GM12875 (cell line): ENCODE results near the gene LSG1.

Source experiments
- H3K4me3 ChIP-seq: one replicate; pipeline ENCODE4 v1.5.1; 2011; ENCODE audit warnings: low read depth, low read length, control low read depth
- CTCF ChIP-seq: IDR thresholded peaks from 2 replicates; pipeline ENCODE4 v1.5.1; 2011; ENCODE audit warnings: low read depth, mild to moderate bottlenecking, control low read depth, inconsistent platforms, low read length, moderate library complexity, borderline replicate concordance; ENCODE audit not compliant: insufficient read depth

LSG1 gene

GRCh38 chr3:194619741-194620140 is 52.2 kb downstream of the LSG1 start:
- TF ChIP-seq CTCF, result no peak
- no peak overlapping the region for H3K4me3 ChIP-seq

GRCh38 chr3:194618858-194619608 is 53.0 kb downstream of the LSG1 start:
- no peak for TF ChIP-seq CTCF
- no peak overlapping the region for H3K4me3 ChIP-seq

DNA sequence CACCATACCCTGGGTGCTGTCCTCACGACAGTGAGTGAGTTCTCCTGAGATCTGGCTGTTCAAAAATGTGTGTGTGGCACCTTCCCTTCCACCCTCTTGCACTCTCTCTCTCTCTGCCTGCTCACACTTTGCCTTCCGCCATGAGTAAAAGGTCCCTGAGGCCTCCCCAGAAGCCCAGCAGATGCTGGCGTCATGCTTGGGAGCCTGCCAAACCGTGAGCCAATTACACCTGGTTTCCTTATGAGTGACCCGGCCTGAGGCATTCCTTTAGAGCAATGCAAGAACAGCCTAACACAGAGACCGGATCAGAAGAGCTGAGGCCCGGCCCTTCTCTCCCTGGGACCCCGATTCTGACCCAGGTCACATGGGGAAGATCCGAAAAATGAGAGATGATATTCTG is 54.2 kb downstream of the LSG1 start:
- no peak overlapping the region for H3K4me3 ChIP-seq
- no peak for TF ChIP-seq CTCF

DNA sequence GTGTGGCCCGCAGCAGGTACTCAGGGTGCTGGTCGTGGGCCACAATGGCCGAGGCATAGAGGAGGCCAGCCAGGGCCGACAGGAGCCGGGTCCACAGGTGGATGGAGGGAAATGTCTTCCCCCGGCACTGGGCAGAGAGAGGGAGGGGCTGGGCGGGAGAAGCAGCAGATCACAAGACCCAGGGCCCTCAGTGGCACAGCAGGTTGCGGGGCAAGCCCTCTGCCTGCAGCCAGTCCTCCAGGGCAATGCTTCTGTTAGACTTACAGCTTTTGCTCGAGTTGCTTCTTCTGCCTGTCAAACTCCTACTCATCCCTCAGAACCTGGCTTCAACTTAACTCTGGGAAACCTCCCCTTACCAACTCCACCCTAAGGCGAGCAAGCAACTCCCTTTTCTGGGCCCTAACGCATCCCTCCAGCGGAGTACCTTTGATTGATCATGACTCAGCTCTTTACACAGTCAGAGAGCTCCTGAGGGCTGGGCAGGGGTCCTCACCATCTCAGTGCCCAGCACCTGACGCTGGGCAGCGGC is 54.8 kb downstream of the LSG1 start:
- TF ChIP-seq CTCF, result no peak
- no peak overlapping the region for H3K4me3 ChIP-seq

GRCh38 chr3:194615226-194615625 is 56.8 kb downstream of the LSG1 start:
- TF ChIP-seq CTCF, result no peak

DNA sequence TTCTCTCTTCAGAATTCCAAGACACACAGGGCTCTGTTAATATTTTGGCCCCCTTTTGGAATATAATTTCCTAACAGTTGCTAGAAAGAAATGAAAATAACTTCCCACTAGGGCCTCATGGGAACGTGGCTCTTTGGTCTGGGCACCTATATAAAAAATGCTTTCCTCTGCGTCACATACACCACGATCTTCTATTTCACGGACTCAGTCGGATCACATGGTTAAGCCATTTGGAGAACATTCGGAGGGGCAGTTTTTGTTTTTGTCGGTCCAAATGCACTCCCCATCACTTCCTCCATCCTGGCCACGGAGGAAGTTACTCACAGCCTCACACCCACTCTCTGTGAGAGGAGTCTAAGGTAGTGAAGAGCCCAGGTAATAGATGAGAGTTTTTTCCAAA is 59.8 kb downstream of the LSG1 start:
- TF ChIP-seq CTCF, result no peak
- H3K4me3 ChIP-seq, result no peak overlapping the region

More at GRCh38 chr3:194615226-194615625, 56.8 kb downstream of the LSG1 start:
- H3K4me3 ChIP-seq, result no peak overlapping the region

DNA sequence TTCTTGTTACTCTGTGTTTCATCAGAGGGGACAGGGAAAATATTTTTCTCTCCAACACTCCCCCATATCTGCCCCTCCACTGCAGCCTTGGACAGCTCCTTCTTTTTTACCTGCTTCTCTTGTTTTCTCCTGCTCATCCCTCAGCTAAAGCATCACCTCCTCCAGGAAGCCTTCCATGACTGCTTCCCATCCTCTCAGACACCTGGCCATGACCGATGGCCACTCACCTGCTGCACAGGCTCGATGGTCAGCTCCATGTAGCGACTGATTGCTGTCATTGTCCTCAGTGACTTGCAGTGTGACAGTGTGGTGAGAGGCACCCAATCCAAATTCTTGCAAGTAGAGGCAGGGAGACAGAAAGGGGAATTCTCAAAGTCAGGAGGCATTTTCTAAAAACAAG is 61.3 kb downstream of the LSG1 start:
- H3K4me3 ChIP-seq, result no peak overlapping the region
- TF ChIP-seq CTCF, result no peak
